IPS-18c (cell line): Measurements from ENCODE around the gene CEMIP2.

ENCODE experiments used
- H3K4me3 ChIP-seq: 2 replicates; pipeline ENCODE4 v1.7.0; 2013; ENCODE audit warnings: low read depth, mild to moderate bottlenecking, low read length, moderate library complexity; ENCODE audit not compliant: insufficient read depth
- H3K9me3 ChIP-seq: one replicate; pipeline ENCODE4 v1.6.1; 2013; ENCODE audit warnings: mild to moderate bottlenecking, low read length, moderate library complexity; ENCODE audit not compliant: control insufficient read depth, insufficient read depth

The CEMIP2 gene

GRCh38 chr9:71760901-71761300 lies 7.4 kb downstream of the CEMIP2 start:
- Histone ChIP-seq H3K9me3 (no peaks in the 10 kb centered on the region), H3K4me3 (peak overlapping the region; percentile 2; the same call in 1 of the 2 replicates)

- no peak overlapping the region for H3K4me3 ChIP-seq
Observed at GRCh38 chr9:71758785-71759184, 9.5 kb downstream of the CEMIP2 start.

GRCh38 chr9:71758277-71758676 lies 10.0 kb downstream of the CEMIP2 start:
- no peaks in the 10 kb centered on the region for H3K9me3 ChIP-seq
- no peak overlapping the region for H3K4me3 ChIP-seq

More at GRCh38 chr9:71758785-71759184, 9.5 kb downstream of the CEMIP2 start:
- no peaks in the 10 kb centered on the region for H3K9me3 ChIP-seq

GRCh38 chr9:71756753-71757152 lies 11.6 kb downstream of the CEMIP2 start:
- H3K4me3 ChIP-seq = peak overlapping the region; percentile 17; the same call in 1 of the 2 replicates
- H3K9me3 ChIP-seq = no peaks in the 10 kb centered on the region

- no peaks in the 10 kb centered on the region for H3K9me3 ChIP-seq
- no peak overlapping the region for H3K4me3 ChIP-seq
Observed at GRCh38 chr9:71755869-71756268, 12.4 kb downstream of the CEMIP2 start.

GRCh38 chr9:71755230-71755629 lies 13.1 kb downstream of the CEMIP2 start:
- Histone ChIP-seq H3K4me3 (no peak overlapping the region), H3K9me3 (no peaks in the 10 kb centered on the region)

GRCh38 chr9:71754151-71754550 lies 14.2 kb downstream of the CEMIP2 start:
- no peak overlapping the region for H3K4me3 ChIP-seq
- no peaks in the 10 kb centered on the region for H3K9me3 ChIP-seq

GRCh38 chr9:71752928-71753327 lies 15.4 kb downstream of the CEMIP2 start:
- no peak overlapping the region for H3K4me3 ChIP-seq
- H3K9me3 ChIP-seq = no peaks in the 10 kb centered on the region

- Histone ChIP-seq H3K4me3 (no peak overlapping the region), H3K9me3 (no peaks in the 10 kb centered on the region)
Observed at GRCh38 chr9:71752352-71752751, 16.0 kb downstream of the CEMIP2 start.

GRCh38 chr9:71748280-71748743 lies 20.0 kb downstream of the CEMIP2 start:
- Histone ChIP-seq H3K9me3 (no peaks in the 10 kb centered on the region), H3K4me3 (no peak overlapping the region)

- Histone ChIP-seq H3K4me3 (no peak overlapping the region), H3K9me3 (no peaks in the 10 kb centered on the region)
Observed at GRCh38 chr9:71747576-71747975, 20.7 kb downstream of the CEMIP2 start.

GRCh38 chr9:71746758-71747125 lies 21.6 kb downstream of the CEMIP2 start:
- H3K9me3 ChIP-seq = no peaks in the 10 kb centered on the region
- H3K4me3 ChIP-seq = no peak overlapping the region

GRCh38 chr9:71746023-71746757 lies 22.1 kb downstream of the CEMIP2 start:
- Histone ChIP-seq H3K9me3 (no peaks in the 10 kb centered on the region), H3K4me3 (no peak overlapping the region)

GRCh38 chr9:71744754-71745521 lies 23.4 kb downstream of the CEMIP2 start:
- no peak overlapping the region for H3K4me3 ChIP-seq

GRCh38 chr9:71743882-71744281 lies 24.4 kb downstream of the CEMIP2 start:
- Histone ChIP-seq H3K4me3 (no peak overlapping the region), H3K9me3 (no peaks in the 10 kb centered on the region)

More at GRCh38 chr9:71744754-71745521, 23.4 kb downstream of the CEMIP2 start:
- H3K9me3 ChIP-seq = no peaks in the 10 kb centered on the region

GRCh38 chr9:71743217-71743705 lies 25.1 kb downstream of the CEMIP2 start:
- H3K9me3 ChIP-seq = no peaks in the 10 kb centered on the region
- H3K4me3 ChIP-seq = no peak overlapping the region

GRCh38 chr9:71742703-71743102 lies 25.6 kb downstream of the CEMIP2 start:
- Histone ChIP-seq H3K4me3 (no peak overlapping the region), H3K9me3 (no peaks in the 10 kb centered on the region)
